Fibroblast of lung (primary cell): ENCODE data around the gene PRPF40B. TPM values are rescaled to one million over a fixed set of nuclear protein-coding genes. Genes with fewer than 3 reads are reported as not detected.

Source experiments
- DNase-seq, 2 donors: peaks; one replicate each; pipeline versions ENCODE4 v3.0.0 to v3.0.0-alpha.2; 2010; ENCODE audit warnings: low read depth in 2 of 2
- H2AFZ ChIP-seq: 2 replicates; pipeline ENCODE4 v1.5.1; 2012; ENCODE audit warnings: low read length, control low read depth, inconsistent platforms
- H3K27ac ChIP-seq: 2 replicates; pipeline ENCODE4 v1.5.1; 2011; ENCODE audit warnings: low read length, control low read depth; ENCODE audit not compliant: insufficient read depth
- H3K27me3 ChIP-seq: 2 replicates; pipeline ENCODE4 v1.5.1; 2011; ENCODE audit warnings: mild to moderate bottlenecking, low read length; ENCODE audit not compliant: control insufficient read depth, insufficient read depth
- H3K36me3 ChIP-seq: 2 replicates; pipeline ENCODE4 v1.5.1; 2011; ENCODE audit warnings: low read length; ENCODE audit not compliant: control insufficient read depth, insufficient read depth
- H3K4me1 ChIP-seq: 2 replicates; pipeline ENCODE4 v1.5.1; 2011; ENCODE audit warnings: low read length; ENCODE audit not compliant: control insufficient read depth, insufficient read depth; ENCODE audit errors: extremely low read depth
- H3K4me2 ChIP-seq: 2 replicates; pipeline ENCODE4 v1.5.1; 2011; ENCODE audit warnings: low read length, control low read depth; ENCODE audit not compliant: insufficient read depth; ENCODE audit errors: extremely low read depth
- H3K4me3 ChIP-seq, 4 experiments: fragments of 200-600 bp in 1 of 4; sonication (generic) in 1 of 4; replicated peaks in 1 of 4; 2 replicates each; pipeline ENCODE4 v1.5.1; 2011 to 2016; ENCODE audit warnings: low read length in 4 of 4, low read depth in 3 of 4, mild to moderate bottlenecking in 3 of 4, control low read depth in 2 of 4, inconsistent platforms in 1 of 4, mixed read lengths in 1 of 4; ENCODE audit not compliant: insufficient read depth in 1 of 4; ENCODE audit errors: control extremely low read depth in 1 of 4
- H3K79me2 ChIP-seq: 2 replicates; pipeline ENCODE4 v1.5.1; 2012; ENCODE audit warnings: mild to moderate bottlenecking, low read length, inconsistent platforms; ENCODE audit not compliant: control insufficient read depth, insufficient read depth
- H3K9ac ChIP-seq: 2 replicates; pipeline ENCODE4 v1.5.1; 2011; ENCODE audit warnings: mild to moderate bottlenecking, low read length, control low read depth; ENCODE audit not compliant: insufficient read depth
- H3K9me3 ChIP-seq: 2 replicates; pipeline ENCODE4 v1.5.1; 2012; ENCODE audit warnings: low read depth, low read length; ENCODE audit not compliant: control insufficient read depth, insufficient read depth
- H4K20me1 ChIP-seq: 2 replicates; pipeline ENCODE4 v1.5.1; 2011; ENCODE audit warnings: low read length; ENCODE audit not compliant: control insufficient read depth, insufficient read depth; ENCODE audit errors: extremely low read depth
- EZH2 ChIP-seq: IDR thresholded peaks from 2 replicates; pipeline ENCODE4 v1.5.1; 2012; ENCODE audit warnings: low read length, control low read depth, mild to moderate bottlenecking; ENCODE audit errors: missing control alignments
- polyA plus RNA-seq, 2 donors: library from polyadenylated mRNA; depleted of rRNA in 1 of 2; stranded (reverse) in 1 of 2; unstranded in 1 of 2; fragments of >200 nt; gene quantifications; 2 replicates each; pipeline ENCODE4 v1.2.1, GENCODE V29; 2011 to 2012; ENCODE audit warnings: missing spikeins in 1 of 2
- total RNA-seq: library from RNA; depleted of rRNA; stranded (reverse); fragments of >200 nt; gene quantifications from 2 replicates; pipeline ENCODE4 v1.2.1, GENCODE V29; 2014
- TF ChIP-seq, protein P1 (sequence below), 2 donors: IDR thresholded peaks in 1 of 2; conservative IDR thresholded peaks in 1 of 2; 1 replicate in 1 of 2; 2 replicates in 1 of 2; pipeline ENCODE4 v1.5.1; 2011 to 2012; ENCODE audit warnings: low read length in 2 of 2, control low read depth in 1 of 2, inconsistent platforms in 1 of 2, low read depth in 1 of 2, mild to moderate bottlenecking in 1 of 2

PRPF40B gene
- total and polyA plus RNA-seq, 2 donors (not counting 1 experiment from before 2014, with no cell fraction given): 6.4 to 11.7 TPM

DNA sequence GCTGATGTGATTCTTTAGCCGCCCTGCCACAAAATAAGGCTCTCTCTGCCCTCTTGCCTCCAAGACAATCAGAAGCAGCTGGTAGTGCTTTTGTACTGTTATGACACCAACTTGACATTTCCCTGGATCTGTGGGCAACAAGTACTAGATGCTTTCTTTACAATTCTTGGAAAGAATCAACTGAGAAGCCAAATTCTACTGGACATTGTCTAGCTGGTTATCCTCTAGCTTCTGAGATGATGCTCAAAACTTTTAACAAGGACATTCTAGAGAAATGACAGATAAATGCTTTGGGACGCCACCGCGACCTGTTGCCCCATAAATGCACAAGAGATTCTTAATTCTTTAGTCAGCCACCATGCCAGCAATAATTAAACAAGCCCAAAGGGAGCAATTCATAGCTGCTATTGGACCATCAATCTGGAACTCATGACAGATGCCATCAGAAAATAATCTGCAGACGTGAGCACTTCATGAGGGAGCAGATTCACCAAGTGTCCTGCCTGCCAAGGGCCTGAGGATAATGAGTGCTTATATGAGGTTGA is 61.0 kb downstream of the PRPF40B start:
- no peak overlapping the region for H3K9ac ChIP-seq
- H3K27me3 ChIP-seq: no peaks in the 10 kb centered on the region
- H3K79me2 ChIP-seq: no peaks in the 10 kb centered on the region
- no peaks in the 10 kb centered on the region for H4K20me1 ChIP-seq
- TF ChIP-seq, protein P1, sequence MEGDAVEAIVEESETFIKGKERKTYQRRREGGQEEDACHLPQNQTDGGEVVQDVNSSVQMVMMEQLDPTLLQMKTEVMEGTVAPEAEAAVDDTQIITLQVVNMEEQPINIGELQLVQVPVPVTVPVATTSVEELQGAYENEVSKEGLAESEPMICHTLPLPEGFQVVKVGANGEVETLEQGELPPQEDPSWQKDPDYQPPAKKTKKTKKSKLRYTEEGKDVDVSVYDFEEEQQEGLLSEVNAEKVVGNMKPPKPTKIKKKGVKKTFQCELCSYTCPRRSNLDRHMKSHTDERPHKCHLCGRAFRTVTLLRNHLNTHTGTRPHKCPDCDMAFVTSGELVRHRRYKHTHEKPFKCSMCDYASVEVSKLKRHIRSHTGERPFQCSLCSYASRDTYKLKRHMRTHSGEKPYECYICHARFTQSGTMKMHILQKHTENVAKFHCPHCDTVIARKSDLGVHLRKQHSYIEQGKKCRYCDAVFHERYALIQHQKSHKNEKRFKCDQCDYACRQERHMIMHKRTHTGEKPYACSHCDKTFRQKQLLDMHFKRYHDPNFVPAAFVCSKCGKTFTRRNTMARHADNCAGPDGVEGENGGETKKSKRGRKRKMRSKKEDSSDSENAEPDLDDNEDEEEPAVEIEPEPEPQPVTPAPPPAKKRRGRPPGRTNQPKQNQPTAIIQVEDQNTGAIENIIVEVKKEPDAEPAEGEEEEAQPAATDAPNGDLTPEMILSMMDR (conservative IDR thresholded peaks at IDR 0.05 in 1 of 2, IDR thresholded peaks at IDR 0.05 in 1 of 2; ENCODE audit: low read depth in 1 of 2, low read length in 2 of 2): no peak
- TF ChIP-seq EZH2: no peak
- H3K9me3 ChIP-seq: no peaks in the 10 kb centered on the region
- H2AFZ ChIP-seq: no peak overlapping the region
- no peaks in the 10 kb centered on the region for H3K36me3 ChIP-seq
- no peak overlapping the region for H3K27ac ChIP-seq
- DNase-seq: no peak
- H3K4me2 ChIP-seq: no peak overlapping the region
- H3K4me3 ChIP-seq: no peak overlapping the region
- peaks cover 2% of the 10 kb centered on the region for H3K4me1 ChIP-seq

GRCh38 chr12:49687941-49688340 is 64.6 kb downstream of the PRPF40B start:
- Histone ChIP-seq H2AFZ (no peak overlapping the region), H4K20me1 (no peaks in the 10 kb centered on the region), H3K9ac (no peak overlapping the region), H3K36me3 (no peaks in the 10 kb centered on the region), H3K4me1 (peaks cover 2% of the 10 kb centered on the region), H3K4me2 (no peak overlapping the region), H3K79me2 (peaks cover 1% of the 10 kb centered on the region), H3K27ac (no peak overlapping the region), H3K4me3 (no peak overlapping the region), H3K27me3 (no peaks in the 10 kb centered on the region), H3K9me3 (no peaks in the 10 kb centered on the region)
- no peak for TF ChIP-seq EZH2
- TF ChIP-seq, protein P1 (conservative IDR thresholded peaks at IDR 0.05 in 1 of 2, IDR thresholded peaks at IDR 0.05 in 1 of 2; ENCODE audit: low read depth in 1 of 2, low read length in 2 of 2): no peak
- no peak for DNase-seq

DNA sequence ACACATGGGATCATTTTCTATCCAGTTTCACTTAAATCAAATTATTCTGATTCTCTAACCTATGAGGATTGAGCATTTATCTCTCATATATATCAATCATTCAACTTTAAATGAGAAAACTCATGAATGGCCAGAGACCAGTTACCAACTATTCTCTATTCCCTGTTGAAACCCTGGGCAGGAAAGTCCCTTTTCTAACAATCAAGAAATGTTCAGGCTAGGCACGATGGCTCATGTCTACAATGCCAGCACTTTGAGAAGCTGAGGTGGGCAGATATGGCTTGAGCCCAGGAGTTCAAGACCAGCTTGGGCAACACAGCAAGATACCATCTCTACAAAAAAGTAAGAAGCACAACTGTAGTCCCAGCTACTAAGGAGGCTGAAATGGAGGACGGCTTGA is 65.9 kb downstream of the PRPF40B start:
- Histone ChIP-seq H3K9ac (no peak overlapping the region), H3K36me3 (no peaks in the 10 kb centered on the region), H3K79me2 (peaks cover 1% of the 10 kb centered on the region), H2AFZ (no peak overlapping the region), H3K4me1 (peaks cover 3% of the 10 kb centered on the region), H3K27ac (no peak overlapping the region), H4K20me1 (no peaks in the 10 kb centered on the region), H3K4me2 (no peak overlapping the region), H3K9me3 (no peaks in the 10 kb centered on the region), H3K4me3 (no peak overlapping the region), H3K27me3 (no peaks in the 10 kb centered on the region)
- DNase-seq: no peak
- no peak for TF ChIP-seq EZH2
- TF ChIP-seq, protein P1 (conservative IDR thresholded peaks at IDR 0.05 in 1 of 2, IDR thresholded peaks at IDR 0.05 in 1 of 2; ENCODE audit: low read depth in 1 of 2, low read length in 2 of 2): no peak
